ENCODE data around the gene ADD2.

ADD2 gene

GRCh38 chr2:70759446-70759845 is 8.6 kb downstream of the ADD2 start:
- no peak for TF ChIP-seq CTCF (IDR thresholded peaks at IDR 0.05; ENCODE audit: unreplicated experiment in 3 of 3)
- H3K36me3 Mint-ChIP-seq (ENCODE audit: low read depth), result no peaks in the 10 kb centered on the region
- H3K27me3 Mint-ChIP-seq (ENCODE audit: low read depth), result peaks cover 23% of the 10 kb centered on the region
- H3K4me3 Mint-ChIP-seq, result no peak overlapping the region
- H3K27ac Mint-ChIP-seq, result no peak overlapping the region
- no peaks in the 10 kb centered on the region for H3K4me1 Mint-ChIP-seq
- no peaks in the 10 kb centered on the region for H3K9me3 Mint-ChIP-seq

GRCh38 chr2:70757966-70758365 is 10.0 kb downstream of the ADD2 start:
- Mint-ChIP-seq H3K4me3 (no peak overlapping the region), H3K27me3 (ENCODE audit: low read depth) (peaks cover 16% of the 10 kb centered on the region), H3K9me3 (no peaks in the 10 kb centered on the region), H3K27ac (no peak overlapping the region), H3K36me3 (ENCODE audit: low read depth) (no peaks in the 10 kb centered on the region), H3K4me1 (no peaks in the 10 kb centered on the region)
- no peak for TF ChIP-seq CTCF (IDR thresholded peaks at IDR 0.05; ENCODE audit: unreplicated experiment in 3 of 3)

GRCh38 chr2:70757360-70757759 is 10.6 kb downstream of the ADD2 start:
- Mint-ChIP-seq H3K27ac (no peak overlapping the region), H3K4me3 (no peak overlapping the region), H3K27me3 (ENCODE audit: low read depth) (peaks cover 16% of the 10 kb centered on the region), H3K9me3 (no peaks in the 10 kb centered on the region), H3K36me3 (ENCODE audit: low read depth) (no peaks in the 10 kb centered on the region), H3K4me1 (no peaks in the 10 kb centered on the region)
- TF ChIP-seq CTCF (IDR thresholded peaks at IDR 0.05; ENCODE audit: unreplicated experiment in 3 of 3), result no peak

- Mint-ChIP-seq H3K27me3 (ENCODE audit: low read depth) (peaks cover 22% of the 10 kb centered on the region), H3K36me3 (ENCODE audit: low read depth) (no peaks in the 10 kb centered on the region), H3K4me1 (no peaks in the 10 kb centered on the region), H3K9me3 (no peaks in the 10 kb centered on the region), H3K4me3 (no peak overlapping the region), H3K27ac (no peak overlapping the region)
- TF ChIP-seq CTCF (IDR thresholded peaks at IDR 0.05; ENCODE audit: unreplicated experiment in 3 of 3), result no peak
Measured at GRCh38 chr2:70756128-70756527, 11.9 kb downstream of the ADD2 start.

- Mint-ChIP-seq H3K4me3 (no peak overlapping the region), H3K4me1 (no peaks in the 10 kb centered on the region), H3K9me3 (no peaks in the 10 kb centered on the region), H3K27ac (no peak overlapping the region), H3K36me3 (ENCODE audit: low read depth) (no peaks in the 10 kb centered on the region), H3K27me3 (ENCODE audit: low read depth) (peaks cover 24% of the 10 kb centered on the region)
- TF ChIP-seq CTCF (IDR thresholded peaks at IDR 0.05; ENCODE audit: unreplicated experiment in 3 of 3), result no peak
Measured at GRCh38 chr2:70753902-70754301, 14.1 kb downstream of the ADD2 start.

- Mint-ChIP-seq H3K36me3 (ENCODE audit: low read depth) (no peaks in the 10 kb centered on the region), H3K27me3 (ENCODE audit: low read depth) (peaks cover 20% of the 10 kb centered on the region), H3K4me3 (no peak overlapping the region), H3K4me1 (no peaks in the 10 kb centered on the region), H3K9me3 (no peaks in the 10 kb centered on the region), H3K27ac (no peak overlapping the region)
- TF ChIP-seq CTCF (IDR thresholded peaks at IDR 0.05; ENCODE audit: unreplicated experiment in 3 of 3), result no peak
Measured at GRCh38 chr2:70753031-70753430, 15.0 kb downstream of the ADD2 start.

Measured in nephron (organoid).